Astrocyte (in vitro differentiated cells and primary cell): Measurements from ENCODE around the gene UNC5B. TPM values are rescaled to one million over a fixed set of nuclear protein-coding genes. Genes with fewer than 3 reads are reported as not detected.

ENCODE experiments used
- DNase-seq: peaks from one replicate; pipeline ENCODE4 v3.0.0-alpha.2; 2010; ENCODE audit warnings: low read depth
- FAIRE-seq: peaks from 2 replicates; lab custom pipeline; 2011; peaks lifted over from hg19 to GRCh38; lab: Jason Lieb, UNC
- H2AFZ ChIP-seq: 2 replicates; pipeline ENCODE4 v1.6.0; 2012; ENCODE audit warnings: low read depth, low read length, inconsistent platforms
- H3K27ac ChIP-seq: 2 replicates; pipeline ENCODE4 v1.5.1; 2011; ENCODE audit warnings: low read depth, low read length, inconsistent platforms
- H3K27me3 ChIP-seq: 2 replicates; pipeline ENCODE4 v1.6.0; 2011; ENCODE audit warnings: low read length, inconsistent platforms; ENCODE audit not compliant: insufficient read depth
- H3K36me3 ChIP-seq: 2 replicates; pipeline ENCODE4 v1.5.1; 2011; ENCODE audit warnings: low read length, inconsistent platforms; ENCODE audit not compliant: insufficient read depth
- H3K4me1 ChIP-seq: 2 replicates; pipeline ENCODE4 v1.5.1; 2011; ENCODE audit warnings: low read length, inconsistent platforms; ENCODE audit not compliant: insufficient read depth
- H3K4me2 ChIP-seq: 2 replicates; pipeline ENCODE4 v1.6.0; 2012; ENCODE audit warnings: low read length, inconsistent platforms
- H3K4me3 ChIP-seq: 2 replicates; pipeline ENCODE4 v1.5.1; 2011; ENCODE audit warnings: low read depth, mild to moderate bottlenecking, low read length, inconsistent platforms; ENCODE audit not compliant: insufficient read depth
- H3K79me2 ChIP-seq: 2 replicates; pipeline ENCODE4 v1.6.0; 2012; ENCODE audit warnings: mild to moderate bottlenecking, low read length, inconsistent platforms; ENCODE audit not compliant: insufficient read depth
- H3K9ac ChIP-seq: 2 replicates; pipeline ENCODE4 v1.6.0; 2012; ENCODE audit warnings: mild to moderate bottlenecking, low read length, inconsistent platforms
- H3K9me3 ChIP-seq: 2 replicates; pipeline ENCODE4 v1.5.1; 2012; ENCODE audit warnings: low read depth, mild to moderate bottlenecking, low read length, inconsistent platforms; ENCODE audit not compliant: insufficient read depth
- H4K20me1 ChIP-seq: 2 replicates; pipeline ENCODE4 v1.6.0; 2012; ENCODE audit warnings: low read length, inconsistent platforms; ENCODE audit not compliant: insufficient read depth
- H3K27ac Mint-ChIP-seq: one replicate; pipeline ENCODE4 v1.8.0; 2021; ENCODE audit warnings: mild to moderate bottlenecking, mixed read lengths; ENCODE audit not compliant: unreplicated experiment
- H3K27me3 Mint-ChIP-seq: one replicate; pipeline ENCODE4 v1.8.0; 2021; ENCODE audit warnings: low read depth, mixed read lengths; ENCODE audit not compliant: unreplicated experiment
- H3K36me3 Mint-ChIP-seq: one replicate; pipeline ENCODE4 v1.8.0; 2021; ENCODE audit warnings: low read depth, mixed read lengths; ENCODE audit not compliant: unreplicated experiment
- H3K4me1 Mint-ChIP-seq: one replicate; pipeline ENCODE4 v1.8.0; 2021; ENCODE audit warnings: low read depth, mixed read lengths; ENCODE audit not compliant: unreplicated experiment
- H3K4me3 Mint-ChIP-seq: one replicate; pipeline ENCODE4 v1.8.0; 2021; ENCODE audit warnings: mild to moderate bottlenecking, moderate library complexity, mixed read lengths; ENCODE audit not compliant: unreplicated experiment
- H3K9me3 Mint-ChIP-seq: one replicate; pipeline ENCODE4 v1.8.0; 2021; ENCODE audit warnings: mild to moderate bottlenecking, mixed read lengths; ENCODE audit not compliant: unreplicated experiment
- EZH2 ChIP-seq: IDR thresholded peaks from 2 replicates; pipeline ENCODE4 v1.6.1; 2012; ENCODE audit warnings: mild to moderate bottlenecking, low read length, inconsistent platforms; ENCODE audit not compliant: insufficient read depth
- total RNA-seq: library from RNA; stranded (reverse); gene quantifications from 2 replicates; pipeline ENCODE4 v1.2.1, GENCODE V29; 2021
- TF ChIP-seq, protein P1 (sequence below): IDR thresholded peaks from 2 replicates; pipeline ENCODE4 v1.5.1; 2011; ENCODE audit warnings: low read depth, mild to moderate bottlenecking, inconsistent platforms, low read length, moderate library complexity; ENCODE audit not compliant: insufficient read depth

The UNC5B gene
- total RNA-seq, 1 donor from 2014 or later, result 15.0 TPM

DNA sequence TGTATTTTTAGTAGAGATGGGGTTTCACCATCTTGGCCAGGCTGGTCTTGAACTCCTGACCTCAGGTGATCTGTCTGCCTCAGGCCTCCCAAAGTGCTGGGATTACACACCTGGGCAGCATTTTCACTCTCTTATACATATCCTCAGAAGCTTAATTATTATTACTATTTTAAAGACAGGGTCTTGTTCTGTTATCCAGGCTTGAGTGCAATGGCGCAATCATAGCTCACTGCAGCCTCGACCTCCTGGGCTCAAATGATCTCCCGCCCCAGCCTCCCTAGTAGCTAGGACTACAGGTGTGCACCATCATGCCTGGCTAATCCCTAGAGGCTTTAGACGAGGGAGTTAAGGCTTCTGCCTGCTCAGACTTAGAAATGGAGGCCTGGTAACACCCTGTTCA, 26.3 kb downstream of the UNC5B start:
- Histone ChIP-seq H3K9ac (no peak overlapping the region), H4K20me1 (peaks cover 14% of the 10 kb centered on the region), H3K27ac (no peak overlapping the region), H3K4me2 (peak overlapping the region; percentile 25), H3K27me3 (no peaks in the 10 kb centered on the region), H3K9me3 (no peaks in the 10 kb centered on the region), H3K4me1 (peaks cover 67% of the 10 kb centered on the region), H3K4me3 (no peak overlapping the region), H3K79me2 (peaks cover 7% of the 10 kb centered on the region), H2AFZ (no peak overlapping the region), H3K36me3 (no peaks in the 10 kb centered on the region)
- no peak for TF ChIP-seq EZH2
- TF ChIP-seq, protein P1, sequence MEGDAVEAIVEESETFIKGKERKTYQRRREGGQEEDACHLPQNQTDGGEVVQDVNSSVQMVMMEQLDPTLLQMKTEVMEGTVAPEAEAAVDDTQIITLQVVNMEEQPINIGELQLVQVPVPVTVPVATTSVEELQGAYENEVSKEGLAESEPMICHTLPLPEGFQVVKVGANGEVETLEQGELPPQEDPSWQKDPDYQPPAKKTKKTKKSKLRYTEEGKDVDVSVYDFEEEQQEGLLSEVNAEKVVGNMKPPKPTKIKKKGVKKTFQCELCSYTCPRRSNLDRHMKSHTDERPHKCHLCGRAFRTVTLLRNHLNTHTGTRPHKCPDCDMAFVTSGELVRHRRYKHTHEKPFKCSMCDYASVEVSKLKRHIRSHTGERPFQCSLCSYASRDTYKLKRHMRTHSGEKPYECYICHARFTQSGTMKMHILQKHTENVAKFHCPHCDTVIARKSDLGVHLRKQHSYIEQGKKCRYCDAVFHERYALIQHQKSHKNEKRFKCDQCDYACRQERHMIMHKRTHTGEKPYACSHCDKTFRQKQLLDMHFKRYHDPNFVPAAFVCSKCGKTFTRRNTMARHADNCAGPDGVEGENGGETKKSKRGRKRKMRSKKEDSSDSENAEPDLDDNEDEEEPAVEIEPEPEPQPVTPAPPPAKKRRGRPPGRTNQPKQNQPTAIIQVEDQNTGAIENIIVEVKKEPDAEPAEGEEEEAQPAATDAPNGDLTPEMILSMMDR, result no peak
- Mint-ChIP-seq H3K4me1 (peaks cover 43% of the 10 kb centered on the region), H3K9me3 (no peaks in the 10 kb centered on the region), H3K36me3 (peaks cover 2% of the 10 kb centered on the region), H3K27ac (peak overlapping the region; percentile 34), H3K4me3 (no peak overlapping the region), H3K27me3 (peaks cover 3% of the 10 kb centered on the region)
- no peak for FAIRE-seq
- no peak for DNase-seq

DNA sequence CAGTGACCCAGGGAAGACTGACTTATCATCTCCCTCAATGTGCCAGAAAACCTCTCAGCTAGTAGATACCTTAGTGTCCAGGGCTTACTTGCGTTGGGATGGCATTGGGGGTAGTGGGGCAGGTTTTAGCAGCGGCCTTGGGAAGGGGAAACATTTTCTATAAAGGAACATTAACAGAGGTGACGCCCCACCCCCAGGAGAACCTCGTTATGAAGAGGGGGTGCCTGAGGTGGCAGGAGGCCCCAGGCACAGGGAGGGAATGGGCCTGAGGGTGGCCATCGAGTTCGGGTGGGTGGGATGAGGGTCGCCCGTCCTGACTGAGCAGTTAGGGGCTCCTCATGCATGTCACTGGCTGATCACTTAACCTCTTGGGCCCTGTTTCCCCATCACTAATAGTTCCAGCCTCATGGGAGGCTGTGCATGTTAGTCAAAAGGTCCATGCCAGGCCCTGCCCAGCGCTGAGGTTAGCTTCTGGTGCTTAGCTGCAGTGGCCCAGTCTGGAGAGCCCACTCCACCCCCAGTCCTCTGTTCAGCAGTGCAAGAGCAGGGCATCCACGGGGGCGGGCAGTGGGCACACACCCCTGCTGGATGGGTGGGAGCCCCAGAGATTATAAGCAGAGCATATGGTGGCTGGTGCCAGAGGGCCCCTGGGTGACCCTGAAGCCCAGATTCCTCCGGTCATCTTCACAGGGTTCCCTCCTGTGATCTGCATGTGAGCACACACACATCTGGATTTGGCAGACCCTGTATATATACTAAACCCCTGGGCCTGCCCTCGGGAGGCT, 27.0 kb downstream of the UNC5B start:
- Histone ChIP-seq H3K4me3 (no peak overlapping the region), H2AFZ (no peak overlapping the region), H3K27me3 (no peaks in the 10 kb centered on the region), H3K27ac (no peak overlapping the region), H3K9ac (no peak overlapping the region), H3K9me3 (no peaks in the 10 kb centered on the region), H3K36me3 (no peaks in the 10 kb centered on the region), H3K4me1 (peaks cover 69% of the 10 kb centered on the region), H3K4me2 (no peak overlapping the region), H3K79me2 (peaks cover 7% of the 10 kb centered on the region), H4K20me1 (peaks cover 20% of the 10 kb centered on the region)
- peaks cover 3% of the 10 kb centered on the region for H3K27me3 Mint-ChIP-seq
- no peaks in the 10 kb centered on the region for H3K9me3 Mint-ChIP-seq
- TF ChIP-seq EZH2, result no peak
- TF ChIP-seq, protein P1, result no peak
- no peak overlapping the region for H3K4me3 Mint-ChIP-seq
- DNase-seq (no peak), FAIRE-seq (no peak)
- peaks cover 2% of the 10 kb centered on the region for H3K36me3 Mint-ChIP-seq
- H3K4me1 Mint-ChIP-seq, result peaks cover 41% of the 10 kb centered on the region
- no peak overlapping the region for H3K27ac Mint-ChIP-seq
